HCT116 (cell line): ENCODE results near the gene C1QB. TPM values are rescaled to one million over a fixed set of nuclear protein-coding genes. Genes with fewer than 3 reads are reported as not detected.

Experiments
- ATAC-seq: fragments of 200-7000 bp; cut with Tn5 transposase; 2 replicates; pipeline ENCODE4 v1.9.1; 2020; ENCODE audit warnings: mild to moderate bottlenecking, moderate library complexity
- BruUV-seq: library from RNA; stranded (reverse); fragments of 400-500 nt; replicated peaks from 2 replicates; lab custom pipeline; 2021; lab: Mats Ljungman, UMichigan
- CTCF ChIA-PET: fragments of 300-600 bp; sonication (Branson Sonifier 250); formaldehyde crosslinking; loops from one replicate; lab custom pipeline; 2021; ENCODE audit warnings: antibody characterized with exemption; lab: Charles Lee
- POLR2A ChIA-PET: fragments of 300-600, 350-600 bp; sonication (Branson Sonifier 250); formaldehyde crosslinking; loops from one replicate; lab custom pipeline; 2021; ENCODE audit warnings: antibody characterized with exemption; lab: Charles Lee
- RAD21 ChIA-PET, 2 experiments: fragments of 300-600 bp; sonication (Branson Sonifier 250); formaldehyde crosslinking; loops; one replicate each; lab custom pipeline; 2023; ENCODE audit warnings: low total read pairs in 2 of 2; ENCODE audit not compliant: uncharacterized antibody in 2 of 2, unreplicated experiment in 2 of 2, low non-redundant PET in 1 of 2; lab: Charles Lee
- DNase-seq: peaks from one replicate; pipeline ENCODE4 v3.0.0-alpha.2; 2010; ENCODE audit warnings: low read depth, low spot score
- H2AFZ ChIP-seq: fragments of 200-600 bp; shearing (Covaris generic), sonication (generic); 2 replicates; pipeline ENCODE4 v1.6.1; 2017; ENCODE audit warnings: low read depth, mixed run types, mixed read lengths, antibody characterized with exemption, low read length; ENCODE audit not compliant: poor library complexity, severe bottlenecking
- H3K27ac ChIP-seq: 2 replicates; pipeline ENCODE4 v1.5.1; 2012; ENCODE audit warnings: low read depth, low read length
- H3K27me3 ChIP-seq: fragments of 200-600 bp; sonication (generic); 2 replicates; pipeline ENCODE4 v1.6.1; 2016; ENCODE audit warnings: mixed run types, low read length, mixed read lengths; ENCODE audit not compliant: insufficient read depth
- H3K36me3 ChIP-seq, 2 experiments: fragments of 200-500 bp in 1 of 2; fragments of 200-600 bp in 1 of 2; sonication (Bioruptor generic) in 1 of 2; sonication (generic) in 1 of 2; 2 replicates each; pipeline versions ENCODE4 v1.5.1 to v1.6.1; 2014 to 2016; ENCODE audit warnings: low read length in 2 of 2, inconsistent platforms in 1 of 2, mixed read lengths in 1 of 2, mixed run types in 1 of 2; ENCODE audit not compliant: insufficient read depth in 2 of 2, control insufficient read depth in 1 of 2
- H3K4me1 ChIP-seq, 2 experiments: fragments of 200-600 bp in 1 of 2; sonication (generic) in 1 of 2; 2 replicates each; pipeline versions ENCODE4 v1.5.1 to v1.6.1; 2012 to 2017; ENCODE audit warnings: low read length in 2 of 2, inconsistent platforms in 1 of 2, mild to moderate bottlenecking in 1 of 2, mixed read lengths in 1 of 2, mixed run types in 1 of 2, moderate library complexity in 1 of 2; ENCODE audit not compliant: insufficient read depth in 2 of 2, control insufficient read depth in 1 of 2
- H3K4me2 ChIP-seq: fragments of 200-600 bp; sonication (generic); 2 replicates; pipeline ENCODE4 v1.6.1; 2017; ENCODE audit warnings: mixed run types, low read length, mixed read lengths
- H3K4me3 ChIP-seq, 2 experiments: fragments of 200-600 bp in 1 of 2; sonication (generic) in 1 of 2; replicated peaks in 1 of 2; 2 replicates each; pipeline ENCODE4 v1.5.1; 2011 to 2016; ENCODE audit warnings: low read length in 2 of 2, control low read depth in 1 of 2, low read depth in 1 of 2, mild to moderate bottlenecking in 1 of 2, mixed read lengths in 1 of 2, mixed run types in 1 of 2
- H3K79me2 ChIP-seq: fragments of 200-600 bp; sonication (generic); 2 replicates; pipeline ENCODE4 v1.6.1; 2017; ENCODE audit warnings: mild to moderate bottlenecking, mixed run types, low read length, moderate library complexity, mixed read lengths; ENCODE audit not compliant: insufficient read depth
- H3K9ac ChIP-seq: fragments of 200-600 bp; sonication (generic); 2 replicates; pipeline ENCODE4 v1.6.1; 2016; ENCODE audit warnings: low read length, mixed read lengths
- H3K9me2 ChIP-seq: fragments of 200-600 bp; sonication (generic), shearing (Covaris generic); 2 replicates; pipeline ENCODE4 v1.6.1; 2017; ENCODE audit warnings: mixed run types, mild to moderate bottlenecking, moderate library complexity; ENCODE audit not compliant: insufficient read depth
- H3K9me3 ChIP-seq, 2 experiments: fragments of 200-500 bp in 1 of 2; fragments of 200-600 bp in 1 of 2; sonication (Bioruptor generic) in 1 of 2; sonication (generic) in 1 of 2; 2 replicates each; pipeline ENCODE4 v1.6.1; 2014 to 2017; ENCODE audit warnings: low read length in 2 of 2, mixed read lengths in 2 of 2, inconsistent platforms in 1 of 2, low read depth in 1 of 2, mild to moderate bottlenecking in 1 of 2, mixed run types in 1 of 2, moderate library complexity in 1 of 2; ENCODE audit not compliant: control insufficient read depth in 1 of 2, insufficient read depth in 1 of 2
- H4K20me1 ChIP-seq: fragments of 200-600 bp; sonication (generic), shearing (Covaris generic); 2 replicates; pipeline ENCODE4 v1.6.1; 2017; ENCODE audit warnings: mixed run types, mild to moderate bottlenecking, moderate library complexity; ENCODE audit not compliant: insufficient read depth
- ATF3 ChIP-seq: IDR thresholded peaks from 2 replicates; pipeline ENCODE4 v1.6.1; 2012
- CBX3 ChIP-seq: IDR thresholded peaks from 2 replicates; pipeline ENCODE4 v1.6.1; 2012; ENCODE audit warnings: low read depth
- EGR1 ChIP-seq: IDR thresholded peaks from 2 replicates; pipeline ENCODE4 v1.6.1; 2012; ENCODE audit warnings: low read depth
- ELF1 ChIP-seq: IDR thresholded peaks from 2 replicates; pipeline ENCODE4 v1.6.1; 2012; ENCODE audit warnings: low read depth, borderline replicate concordance
- EZH2phosphoT487 ChIP-seq: fragments of 200-600 bp; IDR thresholded peaks from 2 replicates; pipeline ENCODE4 v1.6.1; 2018; ENCODE audit warnings: antibody characterized with exemption, borderline replicate concordance
- FOSL1 ChIP-seq: IDR thresholded peaks from 2 replicates; pipeline ENCODE4 v1.6.1; 2012; ENCODE audit warnings: low read depth
- POLR2A ChIP-seq: IDR thresholded peaks from 2 replicates; pipeline ENCODE4 v1.7.0; 2011; ENCODE audit warnings: borderline replicate concordance; ENCODE audit not compliant: insufficient read depth, insufficient read length; ENCODE audit errors: extremely low read depth
- POLR2AphosphoS5 ChIP-seq: IDR thresholded peaks from 2 replicates; pipeline ENCODE4 v1.6.1; 2011; ENCODE audit warnings: mild to moderate bottlenecking, low read depth, low read length, moderate library complexity
- RAD21 ChIP-seq: IDR thresholded peaks from 2 replicates; pipeline ENCODE4 v1.6.1; 2012; ENCODE audit warnings: low read depth, mild to moderate bottlenecking
- REST ChIP-seq: IDR thresholded peaks from 2 replicates; pipeline ENCODE4 v1.6.1; 2012; ENCODE audit warnings: low read depth
- SP1 ChIP-seq: IDR thresholded peaks from 2 replicates; pipeline ENCODE4 v1.6.1; 2012; ENCODE audit warnings: low read depth
- SRF ChIP-seq: IDR thresholded peaks from 2 replicates; pipeline ENCODE4 v1.6.1; 2012; ENCODE audit warnings: low read depth
- TCF7L2 ChIP-seq: IDR thresholded peaks from 2 replicates; pipeline ENCODE4 v1.7.0; 2011; ENCODE audit warnings: borderline replicate concordance, inconsistent platforms; ENCODE audit not compliant: insufficient read depth, insufficient read length; ENCODE audit errors: extremely low read depth
- YY1 ChIP-seq: IDR thresholded peaks from 2 replicates; pipeline ENCODE4 v1.6.1; 2011; ENCODE audit warnings: low read length, low read depth, moderate library complexity, mild to moderate bottlenecking; ENCODE audit not compliant: insufficient replicate concordance; ENCODE audit errors: extremely low read depth
- ZFX ChIP-seq: fragments of 450-650 bp; IDR thresholded peaks from 2 replicates; pipeline ENCODE4 v1.6.1; 2017
- ZNF274 ChIP-seq: fragments of 200-500 bp; sonication (Bioruptor generic); IDR thresholded peaks from 2 replicates; pipeline ENCODE4 v1.6.1; 2014; ENCODE audit warnings: mild to moderate bottlenecking, low read depth, low read length, inconsistent platforms
- intact Hi-C: fragments of 100-400 bp; cut with micrococcal nuclease; formaldehyde crosslinking; loops from 2 replicates; pipeline ENCODE4 v1.10.0; 2022
- total RNA-seq: library from RNA; stranded (reverse); gene quantifications from one replicate; pipeline ENCODE4 v1.2.1, GENCODE V29; 2021; ENCODE audit not compliant: unreplicated experiment
- TF ChIP-seq, protein P1 (sequence below), 3 experiments: fragments of 200-600 bp in 1 of 3; sonication (generic) in 1 of 3; IDR thresholded peaks in 2 of 3; conservative IDR thresholded peaks in 1 of 3; 2 replicates each; pipeline ENCODE4 v1.5.1; 2012 to 2017; ENCODE audit warnings: low read depth in 2 of 3, low read length in 2 of 3, antibody characterized with exemption in 1 of 3, borderline replicate concordance in 1 of 3, control low read depth in 1 of 3, mild to moderate bottlenecking in 1 of 3, mixed read lengths in 1 of 3, mixed run types in 1 of 3, moderate library complexity in 1 of 3; ENCODE audit not compliant: insufficient read depth in 1 of 3

Gene C1QB
- total RNA-seq, 1 experiment from 2014 or later = 0.32 TPM

- POLR2A ChIA-PET = no interaction called here
- intact Hi-C loops = no loop called here
- CTCF ChIA-PET = interaction anchor here (3.6 to 5.1 kb wide), 2 partner anchors 216 to 259 kb away, joined by 24 to 67 read pairs; no protein-coding TSS in a partner anchor
Measured at GRCh38 chr1:22671999-22672398, 19.0 kb downstream of the C1QB start.

More at GRCh38 chr1:22671999-22672398, 19.0 kb downstream of the C1QB start:
- Histone ChIP-seq H3K79me2 (no peaks in the 10 kb centered on the region), H3K9ac (no peak overlapping the region), H3K36me3 (no peaks in the 10 kb centered on the region), H3K27me3 (peaks cover 18% of the 10 kb centered on the region; the same call in 1 of the 2 replicates), H3K9me2 (no peaks in the 10 kb centered on the region), H3K4me1 (no peaks in the 10 kb centered on the region), H3K4me3 (no peak overlapping the region), H3K27ac (no peak overlapping the region), H2AFZ (no peak overlapping the region), H3K9me3 (no peaks in the 10 kb centered on the region), H4K20me1 (no peaks in the 10 kb centered on the region), H3K4me2 (no peak overlapping the region)
- ATAC-seq (no peak), DNase-seq (no peak)
- no peak for TF ChIP-seq FOSL1
- TF ChIP-seq ELF1 = no peak
- no peak for TF ChIP-seq ZFX
- TF ChIP-seq ZNF274 = no peak
- TF ChIP-seq CBX3 = no peak
- no peak for TF ChIP-seq TCF7L2
- TF ChIP-seq SRF = no peak
- no peak for TF ChIP-seq YY1
- no peak for TF ChIP-seq SP1
- no peak for TF ChIP-seq REST
- no peak for TF ChIP-seq ATF3
- TF ChIP-seq, protein P1, sequence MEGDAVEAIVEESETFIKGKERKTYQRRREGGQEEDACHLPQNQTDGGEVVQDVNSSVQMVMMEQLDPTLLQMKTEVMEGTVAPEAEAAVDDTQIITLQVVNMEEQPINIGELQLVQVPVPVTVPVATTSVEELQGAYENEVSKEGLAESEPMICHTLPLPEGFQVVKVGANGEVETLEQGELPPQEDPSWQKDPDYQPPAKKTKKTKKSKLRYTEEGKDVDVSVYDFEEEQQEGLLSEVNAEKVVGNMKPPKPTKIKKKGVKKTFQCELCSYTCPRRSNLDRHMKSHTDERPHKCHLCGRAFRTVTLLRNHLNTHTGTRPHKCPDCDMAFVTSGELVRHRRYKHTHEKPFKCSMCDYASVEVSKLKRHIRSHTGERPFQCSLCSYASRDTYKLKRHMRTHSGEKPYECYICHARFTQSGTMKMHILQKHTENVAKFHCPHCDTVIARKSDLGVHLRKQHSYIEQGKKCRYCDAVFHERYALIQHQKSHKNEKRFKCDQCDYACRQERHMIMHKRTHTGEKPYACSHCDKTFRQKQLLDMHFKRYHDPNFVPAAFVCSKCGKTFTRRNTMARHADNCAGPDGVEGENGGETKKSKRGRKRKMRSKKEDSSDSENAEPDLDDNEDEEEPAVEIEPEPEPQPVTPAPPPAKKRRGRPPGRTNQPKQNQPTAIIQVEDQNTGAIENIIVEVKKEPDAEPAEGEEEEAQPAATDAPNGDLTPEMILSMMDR (IDR thresholded peaks at IDR 0.05 in 2 of 3, conservative IDR thresholded peaks at IDR 0.05 in 1 of 3; ENCODE audit: borderline replicate concordance in 1 of 3, insufficient read depth in 1 of 3, low read depth in 2 of 3, low read length in 2 of 3) = no peak
- no peak for TF ChIP-seq POLR2A
- no peak for TF ChIP-seq POLR2AphosphoS5
- no peak for TF ChIP-seq RAD21
- TF ChIP-seq EZH2phosphoT487 = no peak
- TF ChIP-seq EGR1 = no peak
- RAD21 ChIA-PET = no interaction called here
- no TSS peak for BruUV-seq
